Mesendoderm (in vitro differentiated cells): Measurements from ENCODE around the gene ASTN2.

Experiments used
- DNase-seq: peaks from one replicate; pipeline ENCODE4 v3.0.0; 2013
- H2AK5ac ChIP-seq: 2 replicates; pipeline ENCODE4 v1.6.1; 2013; ENCODE audit warnings: low read length, inconsistent platforms
- H2BK120ac ChIP-seq: 2 replicates; pipeline ENCODE4 v1.6.1; 2013; ENCODE audit warnings: low read depth, mild to moderate bottlenecking, low read length, moderate library complexity, mixed read lengths
- H2BK15ac ChIP-seq: replicated peaks from 2 replicates; pipeline ENCODE4 v1.6.1; 2013; ENCODE audit warnings: low read depth, mild to moderate bottlenecking, moderate library complexity
- H2BK5ac ChIP-seq: 2 replicates; pipeline ENCODE4 v1.6.1; 2013; ENCODE audit warnings: low read length, inconsistent platforms
- H3K18ac ChIP-seq: 2 replicates; pipeline ENCODE4 v1.6.1; 2013; ENCODE audit warnings: mild to moderate bottlenecking, low read length, mixed read lengths
- H3K23ac ChIP-seq: one replicate; pipeline ENCODE4 v1.6.1; 2013; ENCODE audit warnings: low read length
- H3K27ac ChIP-seq: 2 replicates; pipeline ENCODE4 v1.5.1; 2013; ENCODE audit warnings: low read depth, mild to moderate bottlenecking, inconsistent platforms, low read length, moderate library complexity
- H3K27me3 ChIP-seq: 2 replicates; pipeline ENCODE4 v1.6.1; 2013; ENCODE audit warnings: low read length, control low read depth, mild to moderate bottlenecking, inconsistent platforms; ENCODE audit not compliant: insufficient read depth, poor library complexity
- H3K36me3 ChIP-seq: 2 replicates; pipeline ENCODE4 v1.6.1; 2013; ENCODE audit warnings: low read length, inconsistent platforms; ENCODE audit not compliant: control insufficient read depth, insufficient read depth
- H3K4ac ChIP-seq: one replicate; pipeline ENCODE4 v1.6.1; 2013; ENCODE audit warnings: low read depth, mild to moderate bottlenecking, low read length, moderate library complexity
- H3K4me1 ChIP-seq: 2 replicates; pipeline ENCODE4 v1.6.1; 2013; ENCODE audit warnings: low read depth, low read length, inconsistent platforms; ENCODE audit not compliant: control insufficient read depth
- H3K4me2 ChIP-seq: 2 replicates; pipeline ENCODE4 v1.6.1; 2013; ENCODE audit warnings: low read length
- H3K4me3 ChIP-seq: 2 replicates; pipeline ENCODE4 v1.5.1; 2013; ENCODE audit warnings: mild to moderate bottlenecking, low read length
- H3K56ac ChIP-seq: one replicate; pipeline ENCODE4 v1.6.1; 2013; ENCODE audit warnings: low read length
- H3K79me1 ChIP-seq: 2 replicates; pipeline ENCODE4 v1.6.1; 2013; ENCODE audit warnings: low read length, inconsistent platforms
- H3K79me2 ChIP-seq: 2 replicates; pipeline ENCODE4 v1.6.1; 2013; ENCODE audit warnings: mild to moderate bottlenecking, low read length; ENCODE audit not compliant: control insufficient read depth, insufficient read depth
- H3K9ac ChIP-seq: 2 replicates; pipeline ENCODE4 v1.6.1; 2013; ENCODE audit warnings: low read length, inconsistent platforms
- H4K5ac ChIP-seq: one replicate; pipeline ENCODE4 v1.6.1; 2013; ENCODE audit warnings: low read length
- H4K8ac ChIP-seq: one replicate; pipeline ENCODE4 v1.6.1; 2013; ENCODE audit warnings: low read depth, mild to moderate bottlenecking, control low read depth, low read length, moderate library complexity
- WGBS: extraction: QIAGEN DNeasy Blood & Tissue Kit; methylation state at CpG from one replicate; pipeline ENCODE4 v1.1.7; 2013; ENCODE audit warnings: low lambda C conversion rate, missing lambda C conversion rate; ENCODE audit not compliant: insufficient coverage; ENCODE audit errors: extremely low coverage; 5-methylcytosine and 5-hydroxymethylcytosine counted together

ASTN2 gene

DNA sequence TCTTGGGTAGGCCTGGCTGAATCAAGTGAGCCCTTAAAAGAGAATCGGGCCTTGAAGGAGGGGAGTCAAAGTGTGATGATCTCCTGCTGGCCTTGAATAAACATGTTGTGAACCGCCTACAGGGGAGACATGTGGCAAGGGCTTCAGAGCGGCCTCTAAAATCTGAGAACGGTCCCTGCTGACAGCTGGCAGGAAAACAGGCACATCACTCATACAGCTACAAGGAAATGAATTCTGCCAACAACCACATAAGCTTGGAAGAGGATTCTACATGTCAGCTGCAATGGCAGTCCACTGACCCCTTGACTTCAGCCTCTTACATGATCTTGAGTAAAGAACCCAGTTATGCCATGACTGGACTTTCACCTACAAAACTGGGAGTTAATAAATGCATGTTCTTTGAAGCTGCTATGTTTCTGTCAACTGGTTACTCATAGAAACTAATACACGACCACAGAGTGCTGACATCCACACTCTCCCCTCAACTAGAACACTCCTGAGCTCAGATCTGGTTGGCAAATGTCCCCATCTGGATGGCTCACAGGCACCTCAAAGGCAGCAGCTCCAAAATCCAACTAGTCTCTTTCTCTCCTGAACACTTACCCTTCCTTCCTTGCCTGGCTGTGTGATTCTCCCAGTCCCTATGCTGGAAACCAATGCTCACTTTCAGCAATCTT, 333.1 kb downstream of the ASTN2 start:
- Histone ChIP-seq H3K18ac (no peak overlapping the region), H2BK5ac (no peak overlapping the region), H3K27me3 (no peaks in the 10 kb centered on the region), H3K23ac (no peak overlapping the region), H3K27ac (no peak overlapping the region), H3K4ac (no peak overlapping the region), H3K4me1 (peaks cover 4% of the 10 kb centered on the region), H3K4me3 (no peak overlapping the region), H3K79me2 (no peaks in the 10 kb centered on the region), H2BK15ac (no peak overlapping the region), H4K8ac (no peak overlapping the region), H3K4me2 (no peak overlapping the region), H2BK120ac (no peak overlapping the region), H2AK5ac (no peak overlapping the region), H3K79me1 (no peaks in the 10 kb centered on the region), H3K56ac (no peak overlapping the region), H3K9ac (no peak overlapping the region), H3K36me3 (no peaks in the 10 kb centered on the region), H4K5ac (no peak overlapping the region)
- no peak for DNase-seq
- WGBS, result no CpG with 5 or more reads among the region's 5 CpGs

- no peaks in the 10 kb centered on the region for H3K79me1 ChIP-seq
- H3K9ac ChIP-seq, result no peak overlapping the region
- DNase-seq, result no peak
- H3K79me2 ChIP-seq, result no peaks in the 10 kb centered on the region
- H3K27ac ChIP-seq, result no peak overlapping the region
- H4K5ac ChIP-seq, result no peak overlapping the region
- no peaks in the 10 kb centered on the region for H3K27me3 ChIP-seq
- no peak overlapping the region for H2AK5ac ChIP-seq
- H3K4me2 ChIP-seq, result no peak overlapping the region
- no peak overlapping the region for H2BK15ac ChIP-seq
- H3K4me1 ChIP-seq, result peaks cover 4% of the 10 kb centered on the region
- H3K56ac ChIP-seq, result no peak overlapping the region
- no peak overlapping the region for H3K18ac ChIP-seq
- WGBS, result no CpG with 5 or more reads among the region's 2 CpGs
- no peak overlapping the region for H3K4me3 ChIP-seq
- no peak overlapping the region for H2BK5ac ChIP-seq
- no peak overlapping the region for H3K23ac ChIP-seq
- H4K8ac ChIP-seq, result no peak overlapping the region
- H3K36me3 ChIP-seq, result no peaks in the 10 kb centered on the region
- H3K4ac ChIP-seq, result no peak overlapping the region
- no peak overlapping the region for H2BK120ac ChIP-seq
Observed at GRCh38 chr9:117080765-117081390, 334.0 kb downstream of the ASTN2 start.

GRCh38 chr9:117076571-117077290, 338.1 kb downstream of the ASTN2 start:
- Histone ChIP-seq H3K4me3 (no peak overlapping the region), H3K9ac (no peak overlapping the region), H3K23ac (no peak overlapping the region), H3K79me1 (no peaks in the 10 kb centered on the region), H3K4ac (no peak overlapping the region), H3K56ac (no peak overlapping the region), H3K4me1 (no peaks in the 10 kb centered on the region), H2BK120ac (no peak overlapping the region), H4K8ac (no peak overlapping the region), H2BK5ac (no peak overlapping the region), H2BK15ac (no peak overlapping the region), H3K4me2 (no peak overlapping the region), H3K27ac (no peak overlapping the region), H3K36me3 (no peaks in the 10 kb centered on the region), H4K5ac (no peak overlapping the region), H3K18ac (no peak overlapping the region), H2AK5ac (no peak overlapping the region), H3K27me3 (no peaks in the 10 kb centered on the region), H3K79me2 (no peaks in the 10 kb centered on the region)
- WGBS, result no CpG with 5 or more reads among the region's 8 CpGs
- no peak for DNase-seq

- H3K27ac ChIP-seq, result no peak overlapping the region
- H3K4me1 ChIP-seq, result no peaks in the 10 kb centered on the region
- no peak overlapping the region for H2AK5ac ChIP-seq
- no peak overlapping the region for H3K4me3 ChIP-seq
- no peak overlapping the region for H3K4me2 ChIP-seq
- no peak for DNase-seq
- no peak overlapping the region for H3K56ac ChIP-seq
- no peak overlapping the region for H2BK15ac ChIP-seq
- H3K23ac ChIP-seq, result no peak overlapping the region
- H4K8ac ChIP-seq, result no peak overlapping the region
- H3K27me3 ChIP-seq, result no peaks in the 10 kb centered on the region
- no peaks in the 10 kb centered on the region for H3K79me1 ChIP-seq
- no peak overlapping the region for H2BK120ac ChIP-seq
- no peak overlapping the region for H3K9ac ChIP-seq
- H3K36me3 ChIP-seq, result no peaks in the 10 kb centered on the region
- no peak overlapping the region for H4K5ac ChIP-seq
- no peak overlapping the region for H3K4ac ChIP-seq
- no peak overlapping the region for H2BK5ac ChIP-seq
- peak overlapping the region; percentile 90 for H3K18ac ChIP-seq
- H3K79me2 ChIP-seq, result no peaks in the 10 kb centered on the region
Observed at GRCh38 chr9:117075636-117076035, 339.2 kb downstream of the ASTN2 start.

DNA sequence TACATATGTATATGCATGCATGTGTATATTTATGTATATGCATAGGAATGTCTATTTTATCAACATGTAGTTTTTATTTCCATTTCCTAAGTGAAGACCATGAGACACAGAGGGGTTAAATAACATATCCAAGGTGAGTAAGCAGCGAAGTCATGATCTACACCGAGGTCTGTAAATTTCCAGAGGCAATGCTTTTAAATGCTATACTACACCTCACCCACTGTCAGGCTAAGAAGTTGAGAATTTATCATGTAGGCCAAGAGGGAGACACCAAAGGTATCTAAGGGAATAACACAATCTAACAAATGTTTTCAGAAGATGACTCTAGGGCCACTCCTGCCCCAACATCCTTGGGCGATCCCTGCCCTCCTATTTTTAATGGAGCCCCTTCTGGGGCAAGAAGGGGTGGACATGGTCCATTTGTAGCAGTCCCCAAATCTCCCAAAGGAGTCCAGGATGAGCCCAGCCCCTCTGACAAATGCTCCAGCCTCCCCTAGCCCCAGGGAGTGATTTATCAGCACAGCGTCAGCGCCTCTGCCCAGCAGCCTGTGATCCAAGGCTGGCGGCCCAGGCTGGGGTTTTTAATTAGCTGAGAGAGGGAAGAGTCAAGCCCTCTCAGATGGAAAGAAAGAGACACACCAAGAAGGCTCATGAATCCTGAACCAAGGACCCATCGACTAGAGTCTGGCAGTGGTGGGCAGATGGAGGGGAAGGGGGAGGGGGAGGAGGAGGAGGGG, 339.9 kb downstream of the ASTN2 start:
- H4K8ac ChIP-seq, result no peak overlapping the region
- no peak overlapping the region for H3K9ac ChIP-seq
- H2BK5ac ChIP-seq, result no peak overlapping the region
- H3K79me1 ChIP-seq, result no peaks in the 10 kb centered on the region
- H2BK15ac ChIP-seq, result no peak overlapping the region
- H3K4me2 ChIP-seq, result no peak overlapping the region
- DNase-seq, result no peak
- peak overlapping the region; percentile 24 for H3K4ac ChIP-seq
- H2BK120ac ChIP-seq, result no peak overlapping the region
- H3K23ac ChIP-seq, result no peak overlapping the region
- WGBS, result no CpG with 5 or more reads among the region's 7 CpGs
- no peaks in the 10 kb centered on the region for H3K36me3 ChIP-seq
- no peaks in the 10 kb centered on the region for H3K4me1 ChIP-seq
- no peaks in the 10 kb centered on the region for H3K27me3 ChIP-seq
- H3K27ac ChIP-seq, result no peak overlapping the region
- peak overlapping the region; percentile 90 for H3K18ac ChIP-seq
- H3K56ac ChIP-seq, result no peak overlapping the region
- no peak overlapping the region for H3K4me3 ChIP-seq
- H2AK5ac ChIP-seq, result no peak overlapping the region
- no peaks in the 10 kb centered on the region for H3K79me2 ChIP-seq
- no peak overlapping the region for H4K5ac ChIP-seq
